GM21390 (cell line): ENCODE measurements around the gene TBC1D23.
"Not testable (repeated sequence)": the region's sequence is repeated elsewhere in the genome, so short reads cannot be mapped to it uniquely, and the experiment has no call there.

Experiments used
- ATAC-seq: cut with Tn5 transposase; IDR thresholded peaks from one replicate; pipeline ENCODE4 v1.9.1; 2021; ENCODE audit not compliant: unreplicated experiment

TBC1D23 gene

DNA sequence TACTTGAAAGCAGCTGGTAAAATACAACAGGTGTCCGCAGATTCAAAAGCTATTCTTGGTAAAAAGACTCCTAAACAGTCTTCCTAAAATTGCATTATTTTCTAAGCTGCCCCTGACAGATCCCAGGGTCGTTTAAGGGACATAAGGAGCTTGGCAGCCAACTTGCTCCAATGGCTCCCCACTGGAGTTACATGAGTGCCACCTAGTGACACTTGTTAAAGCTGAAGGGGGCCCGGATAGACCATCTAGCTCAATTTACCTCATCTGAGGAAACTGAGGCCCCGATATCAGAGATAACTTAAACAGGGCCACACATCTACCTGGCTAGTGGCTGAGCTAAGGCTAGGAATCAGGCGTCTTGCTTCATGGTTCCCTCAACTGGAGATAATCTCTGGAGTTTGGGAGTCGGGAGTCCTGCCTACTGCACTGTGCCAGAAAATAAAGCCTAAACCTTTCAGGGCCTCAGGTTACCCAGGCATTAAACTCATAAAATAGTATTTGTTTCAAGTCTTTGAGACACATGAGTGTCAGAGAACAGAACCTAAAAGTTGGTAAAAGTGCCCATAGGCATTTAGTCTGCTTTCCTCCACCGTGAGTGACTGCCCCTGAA lies 6.5 kb upstream of the TBC1D23 start:
- no peak for ATAC-seq

DNA sequence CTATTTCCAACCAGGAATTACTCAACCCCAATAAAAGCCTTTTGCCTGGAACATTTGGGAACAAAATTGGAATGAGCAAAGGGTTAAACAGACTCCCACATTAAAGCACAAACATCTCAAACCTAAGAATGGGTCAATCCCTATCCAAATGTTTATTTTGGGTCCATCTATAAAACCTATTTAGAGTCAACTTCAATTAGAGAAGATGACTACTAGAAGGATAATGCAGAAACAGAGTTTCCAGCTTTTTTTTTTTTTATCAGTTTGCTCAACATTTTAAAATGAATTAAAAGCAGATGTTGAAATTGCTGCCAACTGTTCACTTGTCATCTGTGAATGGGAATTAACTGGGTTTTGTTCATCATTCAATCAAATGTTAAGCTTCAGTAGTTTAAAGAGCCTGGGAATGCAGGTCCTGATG lies 4.1 kb upstream of the TBC1D23 start:
- ATAC-seq = no peak

DNA sequence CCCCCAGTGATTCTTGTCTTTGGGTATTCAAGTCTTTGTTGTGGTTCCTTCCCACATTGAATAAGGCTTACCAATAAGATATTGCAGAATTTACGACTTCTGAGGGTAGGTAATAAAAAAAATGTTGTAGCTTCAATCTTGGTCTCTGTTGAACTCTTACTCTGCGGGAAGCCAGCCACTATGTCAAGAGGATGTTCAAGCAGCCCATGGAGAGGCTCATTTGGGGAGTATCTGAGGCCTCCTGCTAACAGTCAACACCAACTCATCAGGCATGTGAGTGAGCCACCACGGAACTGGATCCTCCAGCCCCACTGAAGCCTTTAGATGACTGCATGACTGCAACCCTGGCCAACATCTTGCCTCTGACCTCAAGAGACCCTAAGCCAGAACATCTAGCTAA lies 3.2 kb upstream of the TBC1D23 start:
- ATAC-seq = no peak

DNA sequence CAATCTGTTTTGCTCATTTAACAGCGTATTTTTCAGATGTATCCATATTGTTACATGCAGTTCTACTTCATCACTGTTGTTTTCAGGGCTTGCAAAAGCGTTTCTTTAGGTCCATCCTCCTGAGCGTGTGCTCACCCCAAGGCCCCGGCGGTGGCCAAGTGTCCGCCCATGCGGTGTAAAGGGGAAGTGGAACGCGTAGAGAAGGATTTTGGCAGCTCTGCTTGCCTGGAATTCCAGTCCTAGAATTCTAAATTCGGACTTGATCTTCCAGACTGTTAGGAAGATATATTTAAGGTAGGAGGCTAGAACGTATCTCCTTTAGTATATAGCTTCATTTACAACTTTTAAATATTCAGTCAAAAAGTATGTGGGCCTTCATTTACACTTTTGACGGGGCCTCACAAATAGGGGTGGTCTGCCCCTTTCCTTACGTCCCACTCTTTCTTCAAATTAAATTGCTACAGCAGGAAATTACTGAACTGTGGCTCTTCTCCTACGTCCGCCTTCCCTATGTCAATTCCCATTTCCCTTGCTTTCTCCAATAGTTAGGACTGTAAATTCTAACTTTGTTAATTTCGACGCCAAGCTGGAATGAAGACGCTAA lies 609 bp upstream of the TBC1D23 start:
- ATAC-seq = no peak

DNA sequence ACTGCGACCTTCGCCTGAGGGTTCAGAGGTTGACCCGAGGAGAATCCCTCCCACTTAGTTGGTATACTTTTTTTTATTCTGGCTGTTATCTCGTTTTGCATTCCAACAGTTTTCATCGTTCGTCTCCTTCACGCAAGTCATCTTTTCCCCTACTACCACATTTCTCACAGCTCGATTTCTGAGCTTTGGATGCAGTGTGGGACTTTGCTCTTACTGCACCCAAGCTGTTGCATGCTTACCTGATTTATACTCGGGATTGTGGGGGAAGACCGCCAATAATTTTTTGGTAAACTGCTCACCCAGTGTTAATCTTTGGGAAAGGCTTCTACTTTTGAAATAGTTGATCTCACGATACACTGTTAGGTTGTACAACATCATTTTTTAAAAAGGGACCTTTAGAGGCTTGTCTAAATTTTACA lies 702 bp downstream of the TBC1D23 start:
- no peak for ATAC-seq

DNA sequence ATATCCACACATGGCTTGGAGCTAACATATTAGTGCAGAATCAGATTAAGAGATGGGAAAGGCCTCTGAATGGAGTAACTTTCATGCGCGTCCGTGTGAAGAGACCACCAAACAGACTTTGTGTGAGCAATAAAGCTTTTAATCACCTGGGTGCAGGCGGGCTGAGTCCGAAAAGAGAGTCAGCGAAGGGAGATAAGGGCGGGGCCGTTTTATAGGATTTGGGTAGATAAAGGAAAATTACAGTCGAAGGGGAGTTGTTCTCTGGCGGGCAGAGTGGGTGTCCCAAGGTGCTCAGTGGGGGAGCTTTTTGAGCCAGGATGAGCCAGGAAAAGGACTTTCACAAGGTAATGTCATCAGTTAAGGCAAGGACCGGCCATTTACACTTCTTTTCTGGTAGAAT lies 2.1 kb downstream of the TBC1D23 start:
- not testable (repeated sequence) for ATAC-seq

DNA sequence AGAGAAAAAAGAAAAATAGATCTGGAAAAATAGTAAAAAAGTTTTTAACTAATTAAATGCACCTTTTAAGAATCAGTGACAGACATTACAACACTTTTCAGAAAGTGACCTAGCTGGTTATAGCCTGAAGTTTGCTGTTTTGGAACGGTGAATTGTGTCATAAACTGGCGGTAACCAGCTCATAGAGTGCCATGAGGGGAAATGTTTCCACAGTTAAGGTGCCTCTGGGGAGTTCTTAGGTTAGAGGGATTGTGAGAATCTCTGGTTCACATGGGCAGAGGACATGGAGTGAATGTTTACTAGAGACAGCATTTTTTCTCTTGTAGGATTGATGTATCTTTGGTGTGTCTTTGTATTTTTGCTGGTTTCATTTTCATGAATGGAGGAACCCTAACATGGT lies 2.8 kb downstream of the TBC1D23 start:
- ATAC-seq = no peak

DNA sequence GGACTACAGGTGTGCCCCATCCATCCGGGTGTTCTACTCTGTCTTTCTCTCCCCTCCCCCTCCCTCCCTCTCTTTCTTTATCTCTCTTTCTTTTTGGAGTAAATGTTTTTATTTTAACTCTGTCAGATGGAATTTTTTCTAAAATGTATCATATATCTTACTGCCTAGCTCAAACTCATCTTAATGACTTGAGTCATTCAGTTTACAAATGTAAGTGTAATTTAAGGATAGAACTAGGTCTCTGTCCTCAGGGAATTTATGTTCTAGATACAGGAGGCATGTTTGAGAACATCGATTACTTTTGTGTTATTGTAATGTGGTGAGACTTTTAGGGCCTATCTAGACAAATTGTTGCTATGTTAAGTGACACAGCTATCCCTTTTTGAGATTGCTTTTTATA lies 3.5 kb downstream of the TBC1D23 start:
- no peak for ATAC-seq

DNA sequence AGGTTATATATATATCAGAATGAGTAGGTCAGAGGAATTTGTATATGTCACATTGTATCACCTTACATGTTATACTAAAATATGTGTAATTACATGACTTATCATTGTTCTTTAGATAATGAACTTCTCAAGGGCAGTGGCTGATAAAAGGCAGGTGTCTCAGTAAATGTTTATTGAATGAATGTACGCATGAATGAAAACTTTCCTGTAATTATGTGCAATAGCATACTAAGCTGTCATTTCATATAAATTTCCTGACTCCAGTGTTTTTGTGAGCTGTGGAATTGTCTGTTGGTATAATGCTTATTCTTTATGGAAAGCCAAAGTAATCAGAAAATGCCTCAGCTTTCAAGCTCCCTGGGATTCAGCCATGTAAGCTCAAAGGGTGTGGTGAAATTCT lies 4.2 kb downstream of the TBC1D23 start:
- ATAC-seq = no peak

DNA sequence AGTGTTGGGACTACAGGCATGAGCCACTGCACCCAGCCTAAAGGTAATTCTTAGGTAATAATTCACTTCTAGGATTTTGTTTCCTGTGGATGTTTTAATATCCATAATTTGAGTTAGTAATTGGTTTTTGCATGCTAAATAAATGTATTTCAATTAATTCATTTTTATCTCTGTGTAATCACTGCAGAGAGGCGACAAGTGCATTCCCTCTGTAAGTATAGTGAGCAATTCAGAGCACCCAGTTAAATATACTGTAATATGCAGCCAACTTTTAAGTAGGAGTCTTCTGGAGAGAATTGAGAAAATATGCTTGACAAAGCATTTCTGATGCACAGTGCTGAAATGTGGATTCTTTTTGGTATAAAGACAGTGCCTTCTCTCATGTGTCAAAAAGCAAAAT lies 5.7 kb downstream of the TBC1D23 start:
- ATAC-seq = no peak

DNA sequence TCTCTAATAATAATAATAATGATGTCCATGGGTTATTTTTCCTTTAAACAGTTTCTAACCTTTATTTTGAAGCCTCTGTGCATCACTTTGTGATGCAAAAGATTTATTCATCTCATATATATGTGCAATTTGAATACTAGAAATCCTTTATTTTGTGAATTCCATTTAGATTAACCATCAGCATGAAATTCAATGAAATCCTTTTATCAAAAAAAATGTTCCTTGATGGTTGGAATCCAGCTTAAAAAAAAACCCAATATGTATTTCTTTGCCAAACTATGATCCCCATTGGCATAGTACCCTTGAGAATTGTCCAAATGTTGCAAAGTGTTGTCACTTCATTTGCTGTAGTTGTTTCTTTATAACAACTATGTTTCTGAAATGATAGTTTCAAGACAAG lies 7.4 kb downstream of the TBC1D23 start:
- no peak for ATAC-seq

DNA sequence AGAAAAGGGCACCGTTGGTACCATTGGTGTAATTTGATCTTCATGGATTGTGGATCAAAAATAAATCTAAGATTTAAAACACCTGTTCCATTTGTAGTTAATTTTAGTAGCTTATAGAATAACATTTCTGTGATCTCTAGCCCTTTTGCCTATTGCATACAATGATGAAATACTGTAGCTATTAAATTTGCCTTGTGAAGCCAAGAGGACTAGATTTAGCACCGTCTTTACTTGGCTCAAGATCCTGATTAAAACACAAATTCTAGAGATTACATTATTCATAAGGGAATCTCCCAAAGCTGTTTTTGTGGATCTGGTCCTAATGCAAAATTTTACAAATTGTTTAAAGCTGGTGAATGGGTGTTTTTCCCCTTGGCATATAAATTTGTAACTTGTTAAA lies 8.2 kb downstream of the TBC1D23 start:
- ATAC-seq = no peak

DNA sequence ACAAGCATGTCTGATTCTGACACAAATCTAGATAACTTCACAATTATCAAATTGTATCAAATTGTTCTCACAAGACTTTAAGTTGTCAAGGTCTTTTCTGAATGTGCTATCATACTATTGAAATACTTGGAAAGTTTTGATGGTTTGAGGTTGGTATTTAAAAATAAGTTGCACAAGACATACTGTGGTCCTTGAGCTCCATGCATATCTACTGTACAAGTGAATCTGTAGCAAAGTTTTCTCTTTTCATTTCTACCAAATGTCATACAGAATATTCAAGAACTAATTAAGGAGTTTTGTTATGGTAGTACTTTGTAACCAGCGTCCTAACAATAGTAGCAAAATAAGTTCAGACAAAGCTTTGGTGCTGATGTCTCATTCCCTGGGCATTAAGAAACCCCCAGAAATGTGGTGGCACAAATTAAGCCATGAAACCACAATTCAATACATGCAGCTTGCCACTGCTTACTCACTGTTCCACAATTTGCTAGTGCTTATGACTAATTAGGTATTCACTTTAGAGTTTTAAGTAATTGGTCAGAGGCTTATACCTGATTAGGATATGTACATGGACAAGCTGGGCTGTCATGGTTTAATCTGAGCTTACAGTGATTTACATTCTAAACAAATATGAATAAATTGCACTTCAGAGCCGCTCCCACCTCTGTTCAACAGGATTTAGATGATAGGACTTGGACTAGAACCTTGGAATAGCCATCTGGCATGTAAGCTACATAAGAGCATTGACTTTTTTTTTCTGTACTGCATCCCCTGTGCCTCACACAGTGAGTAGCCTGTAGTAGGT lies 8.8 kb downstream of the TBC1D23 start:
- ATAC-seq = peak; percentile 12

DNA sequence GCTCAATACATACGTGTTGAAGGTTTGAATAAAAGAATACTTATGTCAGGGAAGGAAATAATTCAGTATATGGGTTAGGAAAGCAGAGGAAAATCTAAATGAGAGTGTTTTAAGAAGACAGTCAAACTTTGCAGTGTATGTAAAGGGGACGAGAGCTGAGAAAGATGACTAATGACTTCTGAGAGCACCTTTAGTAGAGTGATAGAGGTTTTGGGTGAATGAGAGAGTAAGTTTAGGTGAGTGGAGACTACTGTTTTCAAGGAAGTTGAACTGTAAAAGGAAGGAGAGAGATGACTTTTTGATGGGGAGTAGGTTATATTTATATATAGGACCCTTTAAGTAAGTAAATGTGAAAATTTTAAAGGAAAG lies 9.4 kb downstream of the TBC1D23 start:
- ATAC-seq = peak; percentile 53

DNA sequence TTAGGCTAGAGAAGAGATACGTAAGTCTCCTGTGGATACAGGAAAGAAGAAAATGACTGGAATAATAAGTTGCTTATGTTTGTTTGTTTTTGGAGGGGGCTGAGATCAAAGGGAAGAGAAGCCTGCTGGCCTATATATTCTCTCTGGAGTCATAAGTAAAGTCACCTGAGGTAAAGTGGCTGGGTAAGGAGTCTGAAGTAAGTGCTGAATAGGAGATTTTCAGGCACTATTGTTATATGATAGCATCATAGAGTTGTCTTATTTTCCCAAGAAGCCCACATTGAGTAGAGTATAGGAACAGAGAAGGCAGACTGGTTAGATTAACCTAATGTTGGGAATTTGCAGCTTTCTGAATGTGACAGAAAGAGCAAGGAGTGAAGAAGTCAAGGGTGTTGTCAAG lies 10.7 kb downstream of the TBC1D23 start:
- ATAC-seq = no peak

DNA sequence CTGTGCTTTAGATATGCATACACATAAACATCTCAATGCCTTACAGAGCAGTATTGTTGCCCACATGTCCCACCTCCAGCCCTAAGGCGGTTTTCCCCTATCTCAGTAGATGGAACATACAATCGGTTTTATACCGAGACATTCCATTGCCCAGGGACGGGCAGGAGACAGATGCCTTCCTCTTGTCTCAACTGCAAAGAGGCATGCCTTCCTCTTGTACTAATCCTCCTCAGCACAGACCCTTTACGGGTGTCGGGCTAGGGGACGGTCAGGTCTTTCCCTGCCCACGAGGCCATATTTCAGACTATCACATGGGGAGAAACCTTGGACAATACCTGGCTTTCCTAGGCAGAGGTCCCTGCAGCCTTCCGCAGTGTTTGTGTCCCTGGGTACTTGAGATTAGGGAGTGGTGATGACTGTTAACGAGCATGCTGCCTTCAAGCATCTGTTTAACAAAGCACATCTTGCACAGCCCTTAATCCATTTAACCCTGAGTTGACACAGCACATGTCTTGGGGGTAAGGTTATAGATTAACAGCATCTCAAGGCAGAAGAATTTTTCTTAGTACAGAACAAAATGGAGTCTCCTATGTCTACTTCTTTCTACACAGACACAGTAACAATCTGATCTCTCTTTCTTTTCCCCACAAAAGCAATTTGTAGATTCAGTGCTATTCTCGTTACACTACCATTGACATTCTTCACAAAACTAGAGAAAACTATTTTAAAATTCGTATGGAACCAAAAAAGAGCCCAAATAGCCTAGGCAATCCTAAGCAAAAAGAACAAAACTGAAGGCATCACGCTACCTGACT lies 12.2 kb downstream of the TBC1D23 start:
- ATAC-seq = not testable (repeated sequence)

DNA sequence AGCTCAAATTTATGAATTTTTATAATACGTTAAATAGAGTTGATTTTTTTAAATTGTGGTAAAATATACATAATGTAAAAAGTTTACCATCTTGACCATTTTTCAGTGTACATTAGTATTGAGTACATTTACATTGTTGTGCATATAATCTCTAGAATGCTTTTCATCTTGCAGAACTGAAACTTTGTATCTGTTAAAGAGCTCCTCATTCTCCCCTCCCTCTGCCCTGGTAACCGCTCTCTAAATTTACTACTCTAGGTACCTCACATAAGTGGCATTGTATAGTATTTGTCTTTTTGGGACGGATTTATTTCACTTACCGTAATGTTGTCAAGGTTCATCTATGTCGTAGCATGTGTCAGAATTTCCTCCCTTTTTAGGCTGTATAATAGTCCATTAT lies 13.6 kb downstream of the TBC1D23 start:
- ATAC-seq = no peak

DNA sequence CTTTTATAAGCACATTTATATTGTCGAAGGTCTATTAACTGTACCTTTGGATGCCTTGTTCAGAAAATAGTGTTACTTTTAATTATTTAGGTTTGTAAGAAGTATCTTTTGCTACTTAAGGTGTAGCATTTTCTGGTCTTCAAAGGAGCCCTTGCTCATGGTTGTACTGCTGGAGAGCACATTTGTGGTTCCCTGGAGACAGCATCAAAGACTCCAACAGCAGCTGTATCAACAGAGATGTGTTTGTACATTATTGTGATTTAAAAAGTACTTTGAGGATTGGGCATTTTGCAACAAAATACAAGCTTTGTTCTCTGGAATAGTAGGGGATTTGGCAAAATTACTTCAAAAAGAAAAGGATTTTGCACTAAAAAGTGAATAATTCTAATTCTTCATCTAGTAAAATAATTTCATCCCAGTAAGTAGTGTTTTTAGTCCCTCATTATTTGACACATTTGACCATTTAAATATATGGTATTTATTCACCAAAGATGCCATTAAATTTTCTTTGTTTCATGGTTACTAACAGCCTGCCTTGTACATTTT lies 16.5 kb downstream of the TBC1D23 start:
- ATAC-seq = no peak

DNA sequence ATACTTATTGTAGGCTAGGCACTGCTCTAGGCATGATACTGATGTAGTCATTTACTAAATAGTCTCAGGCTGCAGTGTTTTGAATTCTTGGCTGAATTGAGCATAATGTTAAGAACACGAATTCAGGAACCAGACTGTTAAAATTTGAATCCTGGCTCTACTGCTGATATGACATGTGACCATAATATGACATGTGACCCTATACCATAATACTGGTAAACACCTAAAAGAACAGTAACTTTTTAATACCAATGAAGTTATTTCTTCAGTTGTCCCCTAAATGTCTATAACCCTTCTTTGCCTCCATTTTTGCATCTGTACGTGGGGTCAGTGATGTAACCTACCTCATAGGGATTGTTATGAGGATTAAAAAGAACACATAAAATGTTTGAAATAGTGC lies 18.1 kb downstream of the TBC1D23 start:
- no peak for ATAC-seq

DNA sequence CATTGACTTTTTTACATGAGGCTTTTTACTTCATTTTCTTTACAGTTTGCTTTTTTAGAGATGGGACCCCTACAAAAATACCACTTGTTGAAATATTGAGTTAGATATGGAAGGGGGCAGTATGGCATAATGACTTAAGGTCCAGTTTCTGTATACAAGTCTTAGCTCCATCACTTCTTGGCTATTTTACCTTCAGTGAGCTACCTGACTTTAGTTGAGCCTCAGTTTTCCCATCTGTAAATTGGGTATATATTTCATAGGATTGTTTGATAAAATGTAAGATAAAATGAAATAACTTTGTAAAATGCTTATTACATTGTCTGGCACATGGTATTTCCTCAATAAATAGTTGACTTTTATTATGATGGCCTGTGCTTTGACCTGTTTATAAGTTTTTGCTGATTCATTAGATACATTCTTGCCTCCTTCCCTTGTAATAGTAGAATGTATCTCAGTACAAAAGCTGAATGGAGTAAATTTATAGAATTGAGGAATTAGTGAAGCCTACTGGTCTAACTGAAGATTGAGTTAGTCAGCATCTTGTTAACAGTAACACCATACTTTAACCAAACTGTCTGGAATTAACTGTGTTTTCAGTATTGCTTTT lies 27.6 kb downstream of the TBC1D23 start:
- ATAC-seq = no peak

DNA sequence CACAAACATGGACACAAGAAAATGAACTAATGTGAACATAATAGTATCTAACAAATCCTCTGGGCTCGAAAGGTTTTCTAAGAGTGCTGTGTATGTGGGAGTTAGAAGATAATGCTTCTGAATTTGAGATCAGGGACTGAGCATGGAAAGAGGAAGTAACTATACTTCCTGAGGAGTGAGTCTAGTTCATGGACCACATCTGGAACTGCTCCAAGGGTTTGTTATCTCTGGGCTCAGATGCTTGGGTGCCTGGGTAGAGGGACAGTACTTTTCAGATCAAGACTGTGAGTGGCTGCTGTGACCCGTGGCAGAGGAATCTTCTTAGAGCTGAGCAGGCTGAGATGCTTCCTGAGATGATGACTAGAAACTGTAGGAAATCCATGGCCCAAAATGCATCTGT lies 28.5 kb downstream of the TBC1D23 start:
- ATAC-seq = no peak
